GM18868 (cell line): ENCODE results near the gene KDM4C.
A peak's percentile ranks its signal among the peaks of the same experiment; 100 is the strongest.
"Not testable (repeated sequence)": the region's sequence is repeated elsewhere in the genome, so short reads cannot be mapped to it uniquely, and the experiment has no call there.

Source experiments
- ATAC-seq: cut with Tn5 transposase; IDR thresholded peaks from one replicate; pipeline ENCODE4 v1.9.1; 2021; ENCODE audit warnings: mild to moderate bottlenecking, moderate library complexity; ENCODE audit not compliant: unreplicated experiment

Gene KDM4C

GRCh38 chr9:6802926-6803325 is 45.2 kb downstream of the KDM4C start:
- no peak for ATAC-seq

GRCh38 chr9:6805532-6805931 is 47.8 kb downstream of the KDM4C start:
- ATAC-seq, result no peak

- ATAC-seq, result not testable (repeated sequence)
Observed at GRCh38 chr9:6806318-6806717, 48.5 kb downstream of the KDM4C start.

- not testable (repeated sequence) for ATAC-seq
Observed at GRCh38 chr9:6807669-6808068, 49.9 kb downstream of the KDM4C start.

- ATAC-seq, result no peak
Observed at GRCh38 chr9:6811436-6811835, 53.7 kb downstream of the KDM4C start.

GRCh38 chr9:6816581-6816980 is 58.8 kb downstream of the KDM4C start:
- peak; percentile 76 for ATAC-seq

GRCh38 chr9:6818292-6818922 is 60.6 kb downstream of the KDM4C start:
- ATAC-seq, result no peak

GRCh38 chr9:6819112-6819511 is 61.3 kb downstream of the KDM4C start:
- ATAC-seq, result no peak

GRCh38 chr9:6819529-6819928 is 61.8 kb downstream of the KDM4C start:
- no peak for ATAC-seq

- ATAC-seq, result no peak
Observed at GRCh38 chr9:6822696-6823095, 64.9 kb downstream of the KDM4C start.

- ATAC-seq, result peak; percentile 70
Observed at GRCh38 chr9:6827439-6828145, 69.8 kb downstream of the KDM4C start.

GRCh38 chr9:6829027-6829426 is 71.3 kb downstream of the KDM4C start:
- no peak for ATAC-seq

- ATAC-seq, result no peak
Observed at GRCh38 chr9:6829536-6829935, 71.8 kb downstream of the KDM4C start.

GRCh38 chr9:6833518-6834192 is 75.9 kb downstream of the KDM4C start:
- no peak for ATAC-seq

- ATAC-seq, result no peak
Observed at GRCh38 chr9:6834306-6834705, 76.5 kb downstream of the KDM4C start.

- ATAC-seq, result no peak
Observed at GRCh38 chr9:6838158-6838557, 80.4 kb downstream of the KDM4C start.

- no peak for ATAC-seq
Observed at GRCh38 chr9:6842584-6842947, 84.8 kb downstream of the KDM4C start.

- ATAC-seq, result no peak
Observed at GRCh38 chr9:6843742-6844141, 86.0 kb downstream of the KDM4C start.

- ATAC-seq, result no peak
Observed at GRCh38 chr9:6844267-6844666, 86.5 kb downstream of the KDM4C start.

- no peak for ATAC-seq
Observed at GRCh38 chr9:6845128-6845826, 87.5 kb downstream of the KDM4C start.

GRCh38 chr9:6845880-6846279 is 88.1 kb downstream of the KDM4C start:
- no peak for ATAC-seq
